ENCODE measurements around the gene ZSCAN9. TPM values are rescaled to one million over a fixed set of nuclear protein-coding genes. Genes with fewer than 3 reads are reported as not detected.

Gene ZSCAN9
- total and polyA plus RNA-seq, 2 of the 13 experiments (the other 11 are each of a cell fraction or from before 2014, with no cell fraction given), result 14.6 to 17.8 TPM

GRCh38 chr6:28218312-28219248, 6.5 kb upstream of the ZSCAN9 start (continued):
- peak; percentile 70; the same call in 1 of the 2 replicates for TF ChIP-seq ZFP36L1 (CRISPR knock-in tag; IDR thresholded peaks at IDR 0.05)
- peak; percentile 54; the same call in 1 of the 2 replicates for TF ChIP-seq ZNF253 (CRISPR knock-in tag; IDR thresholded peaks at IDR 0.05; ENCODE audit: borderline replicate concordance)
- no peak for TF ChIP-seq STAG1 (CRISPR knock-in tag; IDR thresholded peaks at IDR 0.05)
- no peak for TF ChIP-seq BRD4 (CRISPR knock-in tag; IDR thresholded peaks at IDR 0.05)
- no peak for TF ChIP-seq HIC2 (CRISPR knock-in tag; IDR thresholded peaks at IDR 0.05; ENCODE audit: low read depth)
- TF ChIP-seq TRIM24 (CRISPR knock-in tag; IDR thresholded peaks at IDR 0.05), result no peak
- no peak for TF ChIP-seq AGO1 (IDR thresholded peaks at IDR 0.05; ENCODE audit: low read depth, low read length, poor library complexity, severe bottlenecking)
- peak; percentile 65; the same call in 1 of the 2 replicates for TF ChIP-seq ZNF614 (CRISPR knock-in tag; IDR thresholded peaks at IDR 0.05; ENCODE audit: borderline replicate concordance)
- TF ChIP-seq NCOA1 (CRISPR knock-in tag; IDR thresholded peaks at IDR 0.05), result no peak
- TF ChIP-seq KMT2A (CRISPR knock-in tag; IDR thresholded peaks at IDR 0.05), result 0 out of 2 replicates have a peak, but pooled peaks have one; percentile 19
- peak; percentile 85; the same call in 1 of the 2 replicates for TF ChIP-seq NFAT5 (CRISPR knock-in tag; IDR thresholded peaks at IDR 0.05)
- peak; percentile 42; the same call in 1 of the 2 replicates for TF ChIP-seq ZSCAN5A (CRISPR knock-in tag; IDR thresholded peaks at IDR 0.05; ENCODE audit: borderline replicate concordance)
- peak; percentile 82; the same call in 1 of the 2 replicates for TF ChIP-seq ZNF34 (CRISPR knock-in tag; IDR thresholded peaks at IDR 0.05; ENCODE audit: borderline replicate concordance)
- TF ChIP-seq ZNF414 (CRISPR knock-in tag; IDR thresholded peaks at IDR 0.05), result peak; percentile 56; the same call in 1 of the 2 replicates
- no peak for TF ChIP-seq TP53 (CRISPR knock-in tag; conservative IDR thresholded peaks at IDR 0.05)
- TF ChIP-seq ADNP (CRISPR knock-in tag; IDR thresholded peaks at IDR 0.05), result no peak
- TF ChIP-seq PCBP2 (optimal IDR thresholded peaks at IDR 0.05; ENCODE audit: low read depth, low read length, poor library complexity, severe bottlenecking), result no peak
- TF ChIP-seq ZFP41 (CRISPR knock-in tag; IDR thresholded peaks at IDR 0.05; ENCODE audit: borderline replicate concordance), result peak; percentile 74; the same call in 1 of the 2 replicates
- TF ChIP-seq FOXM1 (CRISPR knock-in tag; IDR thresholded peaks at IDR 0.05), result no peak
- TF ChIP-seq KDM4B (CRISPR knock-in tag; IDR thresholded peaks at IDR 0.05), result no peak
